Measurements from ENCODE around the gene SPSB4.

GRCh38 chr3:141126661-141127343 lies 75.7 kb downstream of the SPSB4 start:
- TF ChIP-seq CTCF (IDR thresholded peaks at IDR 0.05; ENCODE audit: insufficient read depth, low read length, poor library complexity, severe bottlenecking) (no peak), EZH2phosphoT487 (conservative IDR thresholded peaks at IDR 0.05; ENCODE audit: low read length) (no peak)
